Upper lobe of left lung (tissue), 4 donors: ENCODE data around the gene ATCAY.

Experiments used
- CTCF ChIP-seq, 6 experiments: fragments of 450-650 bp in 4 of 6; fragments of 200-600 bp in 2 of 6; sonication (generic) in 2 of 6; IDR thresholded peaks; one replicate each; pipeline ENCODE4 v1.5.1; 2016 to 2019; ENCODE audit warnings: antibody characterized with exemption in 6 of 6
- EP300 ChIP-seq, 4 donors: sonication (generic); formaldehyde crosslinking; IDR thresholded peaks; one replicate each; pipeline ENCODE4 v1.5.1; 2017; ENCODE audit warnings: antibody characterized with exemption in 4 of 4, control low read depth in 2 of 4
- POLR2A ChIP-seq, 4 donors: fragments of 450-650 bp; IDR thresholded peaks; one replicate each; pipeline ENCODE4 v1.5.1; 2016 to 2017; ENCODE audit warnings: antibody characterized with exemption in 4 of 4, mild to moderate bottlenecking in 2 of 4
- POLR2AphosphoS5 ChIP-seq, 2 donors: sonication (generic); formaldehyde crosslinking; IDR thresholded peaks; one replicate each; pipeline ENCODE4 v1.5.1; 2017; ENCODE audit warnings: antibody characterized with exemption in 2 of 2

GRCh38 chr19:3914199-3914598 is 33.7 kb downstream of the ATCAY start:
- TF ChIP-seq CTCF (IDR thresholded peaks at IDR 0.05) (no peak), POLR2A (IDR thresholded peaks at IDR 0.05) (no peak), EP300 (IDR thresholded peaks at IDR 0.05) (no peak), POLR2AphosphoS5 (IDR thresholded peaks at IDR 0.05) (no peak)
